ENCODE results near the gene KCNQ1OT1. TPM values are rescaled to one million over a fixed set of nuclear protein-coding genes. Genes with fewer than 3 reads are reported as not detected.

The KCNQ1OT1 gene
- total RNA-seq, 1 donor from 2014 or later: 3.9 TPM

- no peak for TF ChIP-seq CTCF (IDR thresholded peaks at IDR 0.05)
Measured at GRCh38 chr11:2594267-2594666, 105.5 kb downstream of the KCNQ1OT1 start.

GRCh38 chr11:2593393-2593950 lies 106.3 kb downstream of the KCNQ1OT1 start:
- no peak overlapping the region for H3K27ac Mint-ChIP-seq (ENCODE audit: unreplicated experiment)

More at GRCh38 chr11:2594267-2594666, 105.5 kb downstream of the KCNQ1OT1 start:
- H3K9me3 Mint-ChIP-seq (ENCODE audit: unreplicated experiment): peaks cover 24% of the 10 kb centered on the region
- H3K4me3 Mint-ChIP-seq (ENCODE audit: unreplicated experiment): no peak overlapping the region
- H3K27ac Mint-ChIP-seq (ENCODE audit: unreplicated experiment): no peak overlapping the region
- DNase-seq (ENCODE audit: extremely low spot score, unreplicated experiment): no peak
- H3K27me3 Mint-ChIP-seq (ENCODE audit: unreplicated experiment): peaks cover 17% of the 10 kb centered on the region
- no peaks in the 10 kb centered on the region for H3K4me1 Mint-ChIP-seq (ENCODE audit: unreplicated experiment)
- H3K36me3 Mint-ChIP-seq (ENCODE audit: unreplicated experiment): no peaks in the 10 kb centered on the region

GRCh38 chr11:2592559-2593392 lies 107.0 kb downstream of the KCNQ1OT1 start:
- Mint-ChIP-seq H3K27ac (ENCODE audit: unreplicated experiment) (no peak overlapping the region), H3K9me3 (ENCODE audit: unreplicated experiment) (peaks cover 13% of the 10 kb centered on the region), H3K36me3 (ENCODE audit: unreplicated experiment) (no peaks in the 10 kb centered on the region), H3K27me3 (ENCODE audit: unreplicated experiment) (peaks cover 17% of the 10 kb centered on the region), H3K4me3 (ENCODE audit: unreplicated experiment) (no peak overlapping the region), H3K4me1 (ENCODE audit: unreplicated experiment) (no peaks in the 10 kb centered on the region)
- DNase-seq (ENCODE audit: extremely low spot score, unreplicated experiment): peak; percentile 84
- TF ChIP-seq CTCF (IDR thresholded peaks at IDR 0.05): no peak

More at GRCh38 chr11:2593393-2593950, 106.3 kb downstream of the KCNQ1OT1 start:
- no peak overlapping the region for H3K4me3 Mint-ChIP-seq (ENCODE audit: unreplicated experiment)
- H3K4me1 Mint-ChIP-seq (ENCODE audit: unreplicated experiment): no peaks in the 10 kb centered on the region
- peaks cover 17% of the 10 kb centered on the region for H3K9me3 Mint-ChIP-seq (ENCODE audit: unreplicated experiment)
- DNase-seq (ENCODE audit: extremely low spot score, unreplicated experiment): no peak
- H3K36me3 Mint-ChIP-seq (ENCODE audit: unreplicated experiment): no peaks in the 10 kb centered on the region
- no peak for TF ChIP-seq CTCF (IDR thresholded peaks at IDR 0.05)
- peaks cover 17% of the 10 kb centered on the region for H3K27me3 Mint-ChIP-seq (ENCODE audit: unreplicated experiment)

- Mint-ChIP-seq H3K4me3 (ENCODE audit: unreplicated experiment) (no peak overlapping the region), H3K9me3 (ENCODE audit: unreplicated experiment) (peaks cover 6% of the 10 kb centered on the region), H3K36me3 (ENCODE audit: unreplicated experiment) (no peaks in the 10 kb centered on the region), H3K27me3 (ENCODE audit: unreplicated experiment) (peaks cover 14% of the 10 kb centered on the region), H3K4me1 (ENCODE audit: unreplicated experiment) (no peaks in the 10 kb centered on the region), H3K27ac (ENCODE audit: unreplicated experiment) (no peak overlapping the region)
- DNase-seq (ENCODE audit: extremely low spot score, unreplicated experiment): no peak
- TF ChIP-seq CTCF (IDR thresholded peaks at IDR 0.05): no peak
Measured at GRCh38 chr11:2591805-2592204, 108.0 kb downstream of the KCNQ1OT1 start.

All from osteocyte (in vitro differentiated cells).